ENCODE measurements around the gene HOXD3. TPM values are rescaled to one million over a fixed set of nuclear protein-coding genes. Genes with fewer than 3 reads are reported as not detected.

Gene HOXD3
- total RNA-seq, 1 donor from 2014 or later: 5.3 TPM

DNA sequence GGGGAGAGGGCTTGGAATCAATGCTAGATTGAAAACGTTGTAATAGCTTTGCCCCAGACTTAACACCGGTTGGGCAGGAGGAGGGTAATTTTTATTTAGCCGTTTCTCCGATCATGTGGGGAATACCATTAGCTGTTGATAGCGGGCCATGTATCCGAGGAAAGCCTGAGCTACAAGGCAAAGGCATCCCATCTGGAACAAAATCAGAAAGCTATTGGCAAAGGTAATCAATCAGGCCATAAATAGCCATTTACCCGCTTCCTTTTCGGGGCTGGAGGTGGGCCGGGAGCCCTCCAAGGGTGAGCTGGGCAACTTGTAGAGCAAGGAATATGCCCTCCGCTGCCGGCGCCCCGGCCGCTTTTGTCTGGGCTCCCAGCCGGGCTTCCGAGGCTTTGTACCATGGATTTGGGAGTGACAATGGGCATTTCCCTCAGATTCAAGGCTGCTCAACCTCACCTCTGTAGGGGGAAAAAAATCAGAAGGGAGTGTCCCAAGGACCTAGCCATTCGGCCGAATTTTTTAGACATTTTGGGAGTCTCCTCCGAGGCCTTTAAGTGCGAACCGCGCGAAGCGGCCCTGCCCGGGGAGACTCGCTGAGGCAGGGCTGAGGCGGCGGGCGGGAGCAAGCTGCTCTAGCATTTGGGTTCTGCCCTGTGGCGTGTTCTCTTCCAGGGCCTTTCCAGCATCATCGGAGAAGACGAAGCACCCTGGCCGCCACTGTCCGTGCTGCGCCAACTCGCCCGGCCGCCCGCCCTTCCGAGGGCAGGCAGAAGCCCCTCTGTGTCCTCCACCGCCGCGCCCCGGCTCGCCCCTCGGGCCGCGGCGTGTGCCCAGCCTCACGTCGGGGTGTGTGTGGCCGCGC, 35.7 kb upstream of the HOXD3 start:
- DNase-seq (ENCODE audit: low spot score): peak; percentile 81

- no peak for DNase-seq (ENCODE audit: low spot score)
Measured at GRCh38 chr2:176122052-176122682, 34.9 kb upstream of the HOXD3 start.

DNA sequence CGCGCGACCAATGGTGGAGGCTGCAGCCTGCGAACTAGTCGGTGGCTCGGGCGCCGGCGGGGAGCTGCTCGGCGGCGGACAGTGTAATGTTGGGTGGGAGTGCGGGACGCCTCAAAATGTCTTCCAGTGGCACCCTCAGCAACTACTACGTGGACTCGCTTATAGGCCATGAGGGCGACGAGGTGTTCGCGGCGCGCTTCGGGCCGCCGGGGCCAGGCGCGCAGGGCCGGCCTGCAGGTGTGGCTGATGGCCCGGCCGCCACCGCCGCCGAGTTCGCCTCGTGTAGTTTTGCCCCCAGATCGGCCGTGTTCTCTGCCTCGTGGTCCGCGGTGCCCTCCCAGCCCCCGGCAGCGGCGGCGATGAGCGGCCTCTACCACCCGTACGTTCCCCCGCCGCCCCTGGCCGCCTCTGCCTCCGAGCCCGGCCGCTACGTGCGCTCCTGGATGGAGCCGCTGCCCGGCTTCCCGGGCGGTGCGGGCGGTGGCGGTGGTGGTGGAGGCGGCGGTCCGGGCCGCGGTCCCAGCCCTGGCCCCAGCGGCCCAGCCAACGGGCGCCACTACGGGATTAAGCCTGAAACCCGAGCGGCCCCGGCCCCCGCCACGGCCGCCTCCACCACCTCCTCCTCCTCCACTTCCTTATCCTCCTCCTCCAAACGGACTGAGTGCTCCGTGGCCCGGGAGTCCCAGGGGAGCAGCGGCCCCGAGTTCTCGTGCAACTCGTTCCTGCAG, 34.3 kb upstream of the HOXD3 start, which contains the start of gene HOXD9:
Gene HOXD9, plus strand, starts transcription at position 37 of the 728 bp plus-strand sequence. Its CDS starts 50 bp downstream, at position 87.
- peak; percentile 91 for DNase-seq (ENCODE audit: low spot score)

GRCh38 chr2:176123411-176124109, 33.5 kb upstream of the HOXD3 start:
- no peak for DNase-seq (ENCODE audit: low spot score)

GRCh38 chr2:176124110-176124946, 32.8 kb upstream of the HOXD3 start:
- DNase-seq (ENCODE audit: low spot score): peak; percentile 78

GRCh38 chr2:176124947-176125771, 31.9 kb upstream of the HOXD3 start:
- DNase-seq (ENCODE audit: low spot score): peak; percentile 65

GRCh38 chr2:176125772-176126054, 31.4 kb upstream of the HOXD3 start:
- no peak for DNase-seq (ENCODE audit: low spot score)

- no peak for DNase-seq (ENCODE audit: low spot score)
Measured at GRCh38 chr2:176126929-176127773, 30.0 kb upstream of the HOXD3 start.

DNA sequence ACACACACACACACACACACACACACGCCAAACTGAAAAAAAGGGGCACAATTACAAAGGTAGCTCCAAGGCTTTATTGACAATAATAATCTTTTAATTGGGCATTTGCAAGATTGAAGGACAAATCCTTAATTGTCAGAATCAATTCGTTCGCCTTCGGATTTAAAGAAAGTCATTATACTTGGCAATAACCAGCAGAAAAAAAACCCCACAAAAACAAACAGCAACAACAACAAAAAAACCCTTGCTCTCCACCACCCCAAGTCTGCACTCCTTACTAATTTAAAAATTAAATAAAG, 29.4 kb upstream of the HOXD3 start:
- DNase-seq (ENCODE audit: low spot score): no peak

DNA sequence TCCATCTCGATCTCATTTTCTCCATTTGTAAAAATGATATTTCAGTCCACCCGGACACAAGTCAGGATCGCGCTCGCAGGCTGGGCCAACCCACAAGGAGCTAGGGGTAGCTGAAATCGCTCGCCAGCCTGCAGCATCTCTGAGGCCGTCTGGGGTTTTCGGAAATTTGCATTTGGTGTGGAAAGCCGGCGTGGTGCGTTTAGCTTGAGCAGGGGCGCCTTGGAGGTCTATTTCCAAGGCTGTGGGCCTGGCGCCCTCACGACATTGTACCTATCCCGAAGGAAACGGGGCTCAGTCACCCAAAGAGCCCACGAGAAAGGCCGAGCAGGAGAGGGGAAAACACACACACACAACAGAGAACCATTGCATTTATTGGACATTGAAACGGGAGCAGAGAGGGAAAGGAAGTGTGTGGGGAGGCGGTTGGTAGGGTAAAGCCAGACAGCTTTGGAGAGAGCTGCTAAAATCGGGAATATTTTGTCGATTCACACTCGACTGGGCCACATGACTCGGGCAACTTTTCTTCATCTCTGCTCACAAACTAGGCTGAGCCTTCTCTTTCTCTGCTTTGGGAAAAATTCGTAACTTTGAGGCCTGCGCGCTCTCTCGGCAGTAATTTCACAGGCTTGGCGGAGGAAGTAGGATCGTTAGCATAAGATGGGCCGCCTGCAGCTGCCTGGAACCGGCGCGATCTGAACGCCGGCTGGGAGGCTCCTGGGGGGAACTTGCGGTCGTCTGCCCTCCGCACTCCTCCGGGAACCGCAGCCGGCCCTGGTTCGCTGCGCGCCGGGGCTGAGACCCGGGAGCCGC, 28.7 kb upstream of the HOXD3 start:
- DNase-seq (ENCODE audit: low spot score): peak; percentile 88

GRCh38 chr2:176128982-176129796, 27.9 kb upstream of the HOXD3 start, which contains the start of gene HOXD8:
HOXD8 (plus strand) TSS chr2:176129705; CDS start chr2:176130367, 662 bp downstream.
- DNase-seq (ENCODE audit: low spot score): peak; percentile 91

DNA sequence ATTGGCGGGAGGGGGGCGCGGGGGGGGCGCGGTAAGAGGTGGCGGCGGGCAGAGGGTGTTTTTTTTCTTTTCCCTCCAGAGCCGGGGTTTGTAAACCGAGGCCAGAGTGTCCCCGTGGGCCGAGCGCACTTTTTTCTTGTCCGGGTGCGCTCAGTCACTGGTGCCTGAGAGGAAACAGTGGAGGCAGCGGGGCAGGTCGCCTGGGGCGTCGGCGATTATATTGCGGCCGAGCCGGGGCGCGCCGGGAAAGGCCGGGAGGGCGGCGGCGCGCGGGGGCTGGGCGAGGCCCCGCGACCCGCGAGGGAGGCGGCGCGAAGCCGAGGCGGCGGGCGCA, 27.3 kb upstream of the HOXD3 start:
- peak; percentile 89 for DNase-seq (ENCODE audit: low spot score)

DNA sequence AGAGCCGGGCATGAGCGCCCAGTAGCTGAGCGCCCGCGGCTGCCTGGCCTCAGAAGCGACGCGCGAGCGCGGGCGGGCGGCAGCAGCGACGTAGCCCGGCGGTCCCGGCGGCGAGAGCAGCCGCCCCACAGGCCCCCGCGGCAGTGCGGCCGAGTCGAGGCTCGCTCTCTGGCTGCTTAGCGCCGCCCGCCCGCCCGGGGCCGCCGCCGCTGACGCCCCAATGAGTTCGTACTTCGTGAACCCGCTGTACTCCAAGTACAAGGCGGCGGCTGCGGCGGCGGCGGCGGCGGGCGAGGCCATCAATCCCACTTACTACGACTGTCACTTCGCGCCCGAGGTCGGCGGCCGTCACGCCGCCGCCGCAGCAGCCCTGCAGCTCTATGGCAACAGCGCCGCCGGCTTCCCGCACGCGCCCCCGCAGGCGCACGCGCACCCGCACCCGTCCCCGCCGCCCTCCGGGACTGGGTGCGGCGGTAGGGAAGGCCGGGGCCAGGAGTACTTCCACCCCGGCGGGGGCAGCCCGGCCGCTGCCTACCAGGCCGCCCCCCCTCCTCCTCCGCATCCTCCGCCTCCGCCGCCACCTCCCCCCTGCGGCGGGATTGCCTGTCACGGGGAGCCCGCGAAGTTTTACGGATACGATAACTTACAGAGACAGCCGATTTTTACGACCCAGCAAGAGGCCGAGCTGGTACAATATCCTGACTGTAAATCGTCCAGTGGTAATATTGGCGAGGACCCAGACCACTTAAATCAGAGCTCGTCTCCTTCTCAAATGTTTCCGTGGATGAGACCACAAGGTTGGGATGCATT, 26.8 kb upstream of the HOXD3 start:
- peak; percentile 90 for DNase-seq (ENCODE audit: low spot score)

- DNase-seq (ENCODE audit: low spot score): no peak
Measured at GRCh38 chr2:176130957-176131847, 25.9 kb upstream of the HOXD3 start.

- no peak for DNase-seq (ENCODE audit: low spot score)
Measured at GRCh38 chr2:176131848-176132158, 25.3 kb upstream of the HOXD3 start.

Measured in mesenteric fat pad (tissue), 1 donor.